Subcutaneous abdominal adipose tissue (tissue), 5 donors: ENCODE measurements around the gene LDHA.

Experiments used
- H3K27ac ChIP-seq: one replicate; pipeline ENCODE4 v1.7.0; 2013; ENCODE audit warnings: low read depth, mild to moderate bottlenecking, inconsistent platforms, low read length, moderate library complexity
- H3K27me3 ChIP-seq, 5 donors: one replicate each; pipeline ENCODE4 v1.7.0; 2013; ENCODE audit warnings: low read length in 5 of 5, inconsistent platforms in 1 of 5; ENCODE audit not compliant: control insufficient read depth in 5 of 5, insufficient read depth in 4 of 5
- H3K36me3 ChIP-seq, 5 donors: one replicate each; pipeline ENCODE4 v1.7.0; 2013; ENCODE audit warnings: low read length in 5 of 5; ENCODE audit not compliant: control insufficient read depth in 5 of 5, insufficient read depth in 5 of 5
- H3K4me1 ChIP-seq, 5 donors: one replicate each; pipeline ENCODE4 v1.7.0; 2013; ENCODE audit warnings: low read length in 5 of 5, mild to moderate bottlenecking in 3 of 5, moderate library complexity in 1 of 5; ENCODE audit not compliant: control insufficient read depth in 5 of 5, insufficient read depth in 5 of 5
- H3K4me3 ChIP-seq, 5 donors: one replicate each; pipeline ENCODE4 v1.7.0; 2013; ENCODE audit warnings: low read length in 5 of 5, low read depth in 1 of 5
- H3K9ac ChIP-seq, 5 donors: one replicate each; pipeline ENCODE4 v1.7.0; 2013; ENCODE audit warnings: low read length in 5 of 5, mild to moderate bottlenecking in 4 of 5, moderate library complexity in 3 of 5
- H3K9me3 ChIP-seq, 5 donors: one replicate each; pipeline ENCODE4 v1.7.0; 2013; ENCODE audit warnings: low read length in 5 of 5; ENCODE audit not compliant: control insufficient read depth in 5 of 5
- donor health status: healthy.
- donor health status: healthy.
- donor health status: healthy.
- donor health status: healthy.
- donor health status: healthy.

The LDHA gene

DNA sequence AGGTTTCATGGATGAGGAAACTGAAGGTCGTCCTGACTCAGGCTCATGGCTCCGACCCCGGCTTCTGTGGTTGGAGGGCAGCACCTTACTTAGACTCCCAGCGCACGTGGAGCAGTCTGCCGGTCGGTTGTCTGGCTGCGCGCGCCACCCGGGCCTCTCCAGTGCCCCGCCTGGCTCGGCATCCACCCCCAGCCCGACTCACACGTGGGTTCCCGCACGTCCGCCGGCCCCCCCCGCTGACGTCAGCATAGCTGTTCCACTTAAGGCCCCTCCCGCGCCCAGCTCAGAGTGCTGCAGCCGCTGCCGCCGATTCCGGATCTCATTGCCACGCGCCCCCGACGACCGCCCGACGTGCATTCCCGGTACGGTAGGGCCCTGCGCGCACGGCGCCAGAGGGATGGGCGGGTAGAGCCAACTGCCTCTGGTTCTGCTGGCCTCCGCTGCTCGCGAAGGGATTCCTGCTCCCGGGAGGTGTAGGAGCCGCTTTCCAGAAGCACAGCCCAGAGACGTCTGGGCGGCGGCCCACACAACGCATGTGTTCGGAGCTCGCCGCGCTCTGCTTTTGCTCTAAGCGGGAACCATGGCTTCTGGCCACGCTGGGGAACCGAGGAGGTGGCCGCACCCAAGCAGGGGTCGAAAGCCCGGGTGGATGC, at the start of gene LDHA:
Gene LDHA, plus strand, starts transcription at position 289 of the 653 bp plus-strand sequence. CDS start 2,280 bp downstream, outside the sequence.
- peaks cover 16 to 29% (median 23%) of the 10 kb centered on the region in 5 donors for H3K36me3 ChIP-seq
- H3K9ac ChIP-seq: peak within 1 kb of the TSS; percentile 93 to 100 (median 98)
- peak within 1 kb of the TSS; percentile 98 for H3K27ac ChIP-seq
- H3K9me3 ChIP-seq: no peaks in the 10 kb centered on the region
- H3K4me1 ChIP-seq: peaks cover 0 to 35% (median 22%) of the 10 kb centered on the region in 5 donors
- peak within 1 kb of the TSS; percentile 89 to 100 (median 100) for H3K4me3 ChIP-seq
- H3K27me3 ChIP-seq: no peaks in the 10 kb centered on the region

- H3K9ac ChIP-seq: no peak overlapping the region
- H3K27me3 ChIP-seq: no peaks in the 10 kb centered on the region
- no peak overlapping the region for H3K27ac ChIP-seq
- H3K4me1 ChIP-seq: no peaks in the 10 kb centered on the region
- no peak overlapping the region for H3K4me3 ChIP-seq
- no peaks in the 10 kb centered on the region for H3K9me3 ChIP-seq
- peaks cover 40 to 79% (median 50%) of the 10 kb centered on the region in 5 donors for H3K36me3 ChIP-seq
Measured at GRCh38 chr11:18347471-18348125, 46.8 kb upstream of the LDHA start.

GRCh38 chr11:18352581-18352980, 41.8 kb upstream of the LDHA start:
- no peak overlapping the region for H3K27ac ChIP-seq
- no peak overlapping the region for H3K4me3 ChIP-seq
- H3K4me1 ChIP-seq: peaks cover 0 to 3% (median 0%) of the 10 kb centered on the region in 5 donors
- H3K27me3 ChIP-seq: no peaks in the 10 kb centered on the region
- H3K9ac ChIP-seq: no peak overlapping the region
- peaks cover 34 to 62% (median 43%) of the 10 kb centered on the region in 5 donors for H3K36me3 ChIP-seq
- no peaks in the 10 kb centered on the region for H3K9me3 ChIP-seq

DNA sequence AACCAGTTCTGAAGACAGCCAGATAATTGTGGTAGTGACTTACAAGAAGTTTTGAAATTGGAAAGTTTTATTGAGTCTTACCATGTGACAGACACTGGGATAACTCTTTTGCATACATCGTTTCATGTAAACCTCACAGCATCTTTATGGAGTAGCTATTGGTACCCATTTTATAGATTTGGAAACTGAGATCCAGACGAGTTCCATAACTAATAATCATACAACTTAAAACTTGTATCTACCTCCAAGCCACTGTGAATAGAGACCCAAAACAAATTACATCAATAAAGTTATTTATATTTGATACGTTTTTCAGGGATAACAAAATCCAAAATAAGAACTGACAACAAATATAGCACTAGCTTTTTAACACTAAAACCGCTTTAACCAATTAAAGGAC, 35.7 kb upstream of the LDHA start:
- no peaks in the 10 kb centered on the region for H3K9me3 ChIP-seq
- H3K27me3 ChIP-seq: no peaks in the 10 kb centered on the region
- H3K9ac ChIP-seq: no peak overlapping the region
- no peak overlapping the region for H3K4me3 ChIP-seq
- no peak overlapping the region for H3K27ac ChIP-seq
- no peaks in the 10 kb centered on the region for H3K4me1 ChIP-seq
- H3K36me3 ChIP-seq: peaks cover 32 to 75% (median 68%) of the 10 kb centered on the region in 5 donors

DNA sequence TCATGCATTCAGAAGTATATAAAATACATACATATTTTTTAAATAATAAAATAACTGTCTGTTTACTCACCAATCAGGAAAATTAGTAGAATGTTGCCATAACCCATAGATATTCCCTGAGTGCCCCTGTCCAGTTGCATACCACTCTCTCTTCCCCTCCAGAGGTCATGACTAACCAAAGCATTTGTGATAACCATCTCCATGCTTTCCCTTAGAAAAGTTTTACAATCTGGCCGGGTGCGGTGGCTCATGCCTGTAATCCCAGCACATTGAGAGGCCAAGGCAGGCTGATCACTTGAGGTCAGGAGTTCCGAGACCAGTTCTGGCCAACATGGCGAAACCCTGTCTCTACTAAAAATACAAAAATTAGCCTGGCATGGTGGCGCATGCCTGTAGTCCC, 33.2 kb upstream of the LDHA start:
- no peaks in the 10 kb centered on the region for H3K9me3 ChIP-seq
- H3K27me3 ChIP-seq: no peaks in the 10 kb centered on the region
- H3K9ac ChIP-seq: no peak overlapping the region
- H3K36me3 ChIP-seq: peaks cover 40 to 90% (median 81%) of the 10 kb centered on the region in 5 donors
- no peak overlapping the region for H3K4me3 ChIP-seq
- H3K4me1 ChIP-seq: no peaks in the 10 kb centered on the region
- no peak overlapping the region for H3K27ac ChIP-seq

DNA sequence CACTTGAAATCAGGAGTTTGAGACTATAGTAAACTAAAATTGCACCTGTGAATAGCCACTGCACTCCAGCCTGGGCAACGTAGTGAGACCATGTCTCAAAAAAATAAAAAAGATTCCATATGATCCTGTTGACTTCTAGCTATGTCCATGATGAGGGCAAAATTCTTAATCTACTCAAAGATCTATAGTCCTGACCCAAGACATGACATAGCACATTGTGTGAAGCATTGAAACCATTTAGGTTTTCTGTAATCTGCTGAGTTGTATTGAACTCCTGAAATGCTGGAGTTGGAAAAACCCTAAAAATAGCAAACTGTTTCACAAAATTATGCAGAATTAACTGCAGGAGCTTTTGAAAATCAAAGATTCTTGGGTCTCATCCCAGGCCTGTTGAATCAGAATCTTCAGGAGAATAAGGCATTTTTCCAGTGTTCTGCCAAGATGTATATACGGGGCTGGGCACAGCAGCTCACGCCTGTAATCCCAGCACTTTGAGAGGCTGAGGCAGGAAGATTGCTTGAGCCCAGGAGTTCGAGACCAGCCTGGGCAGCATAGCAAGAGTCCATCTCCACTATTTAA, 29.8 kb upstream of the LDHA start:
- no peak overlapping the region for H3K27ac ChIP-seq
- peaks cover 36 to 73% (median 57%) of the 10 kb centered on the region in 5 donors for H3K36me3 ChIP-seq
- no peak overlapping the region for H3K4me3 ChIP-seq
- H3K9me3 ChIP-seq: no peaks in the 10 kb centered on the region
- no peak overlapping the region for H3K9ac ChIP-seq
- no peaks in the 10 kb centered on the region for H3K4me1 ChIP-seq
- H3K27me3 ChIP-seq: no peaks in the 10 kb centered on the region

DNA sequence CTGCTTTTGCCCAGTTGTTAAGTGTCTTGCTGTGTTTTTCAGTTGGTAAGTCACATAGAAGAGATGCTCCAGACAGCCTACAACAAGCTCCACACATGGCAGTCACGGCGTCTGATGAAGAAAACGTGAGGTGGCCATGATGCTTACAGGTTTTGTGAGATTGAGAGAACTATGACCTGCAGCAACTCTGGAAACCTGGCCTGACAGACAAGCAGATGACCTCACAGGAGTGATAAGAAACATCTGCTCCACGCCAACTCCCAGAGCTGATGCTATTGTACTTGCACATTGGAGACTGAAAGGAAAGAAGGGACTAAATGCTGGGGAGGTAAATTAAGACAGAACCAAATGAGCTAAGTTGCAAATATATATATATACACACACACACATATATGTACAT, 28.6 kb upstream of the LDHA start:
- Histone ChIP-seq H3K4me1 (no peaks in the 10 kb centered on the region), H3K27me3 (no peaks in the 10 kb centered on the region), H3K4me3 (no peak overlapping the region), H3K36me3 (peaks cover 36 to 66% (median 50%) of the 10 kb centered on the region in 5 donors), H3K9me3 (no peaks in the 10 kb centered on the region), H3K27ac (no peak overlapping the region), H3K9ac (no peak overlapping the region)

DNA sequence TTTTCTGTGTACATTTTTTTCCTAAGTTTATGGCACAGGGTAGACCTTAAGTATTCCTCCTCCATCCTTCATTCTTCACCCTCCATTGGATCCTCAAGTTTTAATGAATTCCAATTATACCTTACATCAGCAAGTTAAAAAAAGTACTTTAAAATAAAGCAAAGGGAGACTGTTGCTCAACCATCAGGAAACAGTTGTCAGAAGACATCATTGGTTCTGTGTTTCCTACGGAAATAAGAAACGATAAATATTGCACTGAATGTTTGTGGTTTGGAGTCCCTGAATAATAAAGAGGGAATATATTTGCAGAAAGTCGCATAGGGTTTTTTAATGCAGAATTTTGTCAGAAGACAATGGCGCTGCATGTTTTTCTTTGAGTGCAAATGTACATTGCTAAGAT, 28.1 kb upstream of the LDHA start:
- H3K9me3 ChIP-seq: no peaks in the 10 kb centered on the region
- no peaks in the 10 kb centered on the region for H3K27me3 ChIP-seq
- H3K4me1 ChIP-seq: no peaks in the 10 kb centered on the region
- H3K27ac ChIP-seq: no peak overlapping the region
- H3K9ac ChIP-seq: no peak overlapping the region
- peaks cover 36 to 63% (median 47%) of the 10 kb centered on the region in 5 donors for H3K36me3 ChIP-seq
- H3K4me3 ChIP-seq: no peak overlapping the region

DNA sequence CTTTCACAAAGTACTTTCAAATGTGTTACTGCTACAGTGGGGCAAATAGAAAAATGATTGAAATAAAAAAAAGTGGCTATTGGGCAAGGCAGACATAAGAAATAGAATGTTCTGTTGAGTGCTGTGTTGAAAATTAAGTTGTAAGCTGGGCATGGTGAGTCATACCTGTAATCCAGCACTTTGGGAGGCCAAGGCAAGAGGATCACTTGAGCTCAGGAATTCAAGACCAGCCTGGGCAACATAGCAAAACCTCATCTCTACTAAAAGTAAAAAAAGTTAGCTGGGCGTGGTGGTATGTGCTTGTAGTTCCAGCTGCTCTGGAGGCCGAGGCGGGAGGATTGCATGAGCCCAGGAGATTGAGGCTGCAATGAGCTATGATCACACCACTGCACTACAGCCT, 26.9 kb upstream of the LDHA start:
- no peaks in the 10 kb centered on the region for H3K9me3 ChIP-seq
- no peaks in the 10 kb centered on the region for H3K4me1 ChIP-seq
- no peak overlapping the region for H3K4me3 ChIP-seq
- no peak overlapping the region for H3K27ac ChIP-seq
- no peak overlapping the region for H3K9ac ChIP-seq
- peaks cover 27 to 53% (median 38%) of the 10 kb centered on the region in 5 donors for H3K36me3 ChIP-seq
- no peaks in the 10 kb centered on the region for H3K27me3 ChIP-seq

DNA sequence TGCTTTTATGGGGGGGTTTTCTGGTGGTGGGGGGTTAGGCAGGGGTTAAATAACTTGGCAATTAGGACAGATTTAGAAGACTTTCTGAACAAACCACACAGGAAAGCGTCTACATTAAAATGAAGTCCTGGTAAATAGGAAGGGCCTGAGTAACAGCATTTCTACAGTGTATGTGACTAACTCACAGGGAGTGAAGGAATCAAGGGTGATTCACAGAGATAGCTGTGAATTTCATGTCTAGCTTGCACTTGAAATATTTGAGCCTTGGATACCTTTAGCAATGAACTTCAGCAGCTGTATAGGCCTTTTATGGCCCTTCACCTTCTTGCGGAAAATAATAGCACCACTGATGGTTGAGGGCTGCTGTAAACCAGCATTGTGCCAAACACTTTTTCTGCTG, 26.1 kb upstream of the LDHA start:
- Histone ChIP-seq H3K9ac (no peak overlapping the region), H3K36me3 (peaks cover 23 to 47% (median 35%) of the 10 kb centered on the region in 5 donors), H3K27me3 (no peaks in the 10 kb centered on the region), H3K4me3 (no peak overlapping the region), H3K4me1 (no peaks in the 10 kb centered on the region), H3K27ac (no peak overlapping the region), H3K9me3 (no peaks in the 10 kb centered on the region)
